GM12891 (cell line): ENCODE data around the gene CFL1.

ENCODE experiments used
- DNase-seq: peaks from one replicate; pipeline ENCODE4 v3.0.0; 2011; ENCODE audit warnings: low spot score; ENCODE audit not compliant: insufficient read length
- FAIRE-seq: peaks from 2 replicates; lab custom pipeline; 2011; peaks lifted over from hg19 to GRCh38; lab: Jason Lieb, UNC
- PAX5 ChIP-seq: IDR thresholded peaks from 2 replicates; pipeline ENCODE4 v1.6.1; 2011; ENCODE audit warnings: low read length, moderate library complexity, mild to moderate bottlenecking; ENCODE audit not compliant: insufficient read depth, severe bottlenecking
- POLR2A ChIP-seq: IDR thresholded peaks from 2 replicates; pipeline ENCODE4 v1.6.1; 2011; ENCODE audit warnings: low read depth, low read length, control low read depth
- POLR2AphosphoS5 ChIP-seq: IDR thresholded peaks from 2 replicates; pipeline ENCODE4 v1.6.1; 2011; ENCODE audit warnings: low read depth, low read length, control low read depth
- POU2F2 ChIP-seq: IDR thresholded peaks from 2 replicates; pipeline ENCODE4 v1.6.1; 2011; ENCODE audit warnings: low read depth, mild to moderate bottlenecking, control low read depth, low read length, moderate library complexity
- SPI1 ChIP-seq: IDR thresholded peaks from 2 replicates; pipeline ENCODE4 v1.6.1; 2011; ENCODE audit warnings: low read depth, low read length, control low read depth
- TAF1 ChIP-seq: IDR thresholded peaks from 2 replicates; pipeline ENCODE4 v1.6.1; 2011; ENCODE audit warnings: low read depth, low read length, control low read depth

The CFL1 gene

DNA sequence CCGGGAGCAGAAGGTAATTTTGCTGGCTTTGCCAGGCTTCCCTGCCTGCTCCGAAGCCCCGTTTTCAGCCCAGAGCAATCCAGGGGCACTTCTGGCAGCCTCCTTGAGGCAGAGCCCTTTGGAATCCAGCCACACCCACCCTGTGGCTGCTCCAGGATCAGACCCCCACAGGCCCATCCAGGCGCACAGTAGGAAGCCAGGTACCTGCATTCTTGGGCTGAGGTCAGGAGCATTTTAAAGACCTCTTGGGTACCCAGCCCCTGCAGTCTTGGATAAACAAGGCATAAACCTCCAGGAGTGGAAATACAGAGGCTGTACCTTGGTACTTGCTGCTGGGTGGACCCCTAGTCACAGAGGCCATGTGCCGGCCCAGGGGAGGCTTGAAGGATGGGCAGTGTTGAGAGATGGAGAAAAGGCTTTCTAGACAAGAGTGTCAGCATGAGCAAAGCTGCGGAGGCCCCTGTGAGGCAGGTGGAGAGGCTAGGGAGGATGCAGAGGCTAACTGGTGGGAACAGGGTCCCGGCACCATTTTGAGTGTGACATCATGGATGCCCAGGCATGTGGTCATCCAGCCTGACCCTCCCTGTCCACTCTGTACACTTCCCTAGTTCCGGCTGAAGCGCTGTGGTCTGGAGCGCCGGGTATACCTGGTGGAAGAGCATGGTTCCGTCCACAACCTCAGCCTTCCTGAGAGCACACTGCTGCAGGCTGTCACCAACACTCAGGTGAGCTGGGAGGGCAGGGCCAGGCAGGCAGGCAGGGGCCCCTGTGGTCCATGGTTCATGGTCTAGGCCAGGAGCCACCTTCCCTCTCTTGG is 6.1 kb upstream of the CFL1 start:
- no peak for FAIRE-seq
- TF ChIP-seq POLR2AphosphoS5 = no peak
- TF ChIP-seq POLR2A = no peak
- no peak for TF ChIP-seq PAX5
- no peak for DNase-seq

DNA sequence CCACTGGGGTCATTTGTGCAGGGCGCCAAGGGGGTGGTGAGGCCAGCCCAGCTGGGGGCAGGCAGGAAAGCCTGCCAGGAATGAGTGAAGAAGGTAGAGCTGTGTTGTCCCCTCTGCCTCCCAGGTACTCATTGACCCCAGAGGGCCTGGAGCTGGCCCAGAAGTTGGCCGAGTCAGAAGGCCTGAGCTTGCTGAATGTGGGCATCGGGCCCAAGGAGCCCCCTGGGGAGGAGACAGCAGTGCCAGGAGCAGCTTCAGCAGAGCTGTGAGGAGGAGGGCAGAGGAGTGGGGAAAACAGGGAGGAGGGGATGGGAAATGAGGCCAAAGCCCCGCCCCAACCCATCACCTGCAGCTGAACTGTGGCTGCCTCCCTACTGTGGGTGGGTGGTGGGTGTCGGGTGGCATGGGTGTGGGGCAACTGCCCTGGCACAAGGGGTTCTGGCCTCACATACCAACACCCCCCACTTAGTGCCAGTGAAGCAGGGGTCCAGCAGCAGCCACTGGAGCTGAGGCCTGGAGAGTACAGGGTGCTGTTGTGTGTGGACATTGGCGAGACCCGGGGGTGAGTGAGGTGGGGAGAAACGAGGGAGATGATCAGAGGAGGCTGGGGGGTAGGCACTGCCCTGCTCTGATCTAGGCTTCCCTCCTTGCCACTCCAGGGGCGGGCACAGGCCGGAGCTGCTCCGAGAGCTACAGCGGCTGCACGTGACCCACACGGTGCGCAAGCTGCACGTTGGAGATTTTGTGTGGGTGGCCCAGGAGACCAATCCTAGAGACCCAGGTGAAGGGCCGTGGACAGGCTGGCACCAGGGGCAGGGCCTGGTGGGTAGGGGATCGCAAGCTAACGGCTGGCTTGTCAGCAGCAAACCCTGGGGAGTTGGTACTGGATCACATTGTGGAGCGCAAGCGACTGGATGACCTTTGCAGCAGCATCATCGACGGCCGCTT is 5.2 kb upstream of the CFL1 start:
- TF ChIP-seq PAX5 = no peak
- TF ChIP-seq POU2F2 = no peak
- TF ChIP-seq POLR2A = no peak
- no peak for TF ChIP-seq POLR2AphosphoS5
- TF ChIP-seq SPI1 = no peak
- TF ChIP-seq TAF1 = no peak
- no peak for DNase-seq
- FAIRE-seq = no peak

DNA sequence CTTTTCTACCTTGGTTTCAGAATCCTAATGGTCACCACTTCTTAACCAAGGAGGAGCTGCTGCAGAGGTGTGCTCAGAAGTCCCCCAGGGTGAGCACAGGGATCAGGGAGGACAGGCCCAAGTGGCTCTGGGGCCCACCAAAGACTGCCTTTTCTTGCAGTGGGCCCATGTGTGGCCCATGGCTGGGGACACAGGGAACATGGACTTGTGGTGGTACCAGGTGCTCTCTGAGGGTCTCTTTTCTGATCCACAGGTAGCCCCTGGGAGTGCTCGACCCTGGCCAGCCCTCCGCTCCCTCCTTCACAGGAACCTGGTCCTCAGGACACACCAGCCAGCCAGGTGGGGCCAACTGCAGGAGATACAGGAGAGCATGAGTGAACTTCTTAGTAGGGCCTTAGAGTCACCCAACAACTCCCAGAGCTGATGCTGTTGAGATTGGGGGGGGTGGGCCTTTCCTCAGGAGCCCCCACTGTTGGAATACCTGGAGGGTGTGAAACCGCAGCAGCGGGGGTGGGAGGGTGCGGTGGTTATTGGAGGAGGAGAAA is 4.3 kb upstream of the CFL1 start:
- FAIRE-seq = no peak
- TF ChIP-seq POLR2A (no peak), POLR2AphosphoS5 (no peak), PAX5 (no peak), SPI1 (no peak), POU2F2 (no peak), TAF1 (no peak)
- no peak for DNase-seq

DNA sequence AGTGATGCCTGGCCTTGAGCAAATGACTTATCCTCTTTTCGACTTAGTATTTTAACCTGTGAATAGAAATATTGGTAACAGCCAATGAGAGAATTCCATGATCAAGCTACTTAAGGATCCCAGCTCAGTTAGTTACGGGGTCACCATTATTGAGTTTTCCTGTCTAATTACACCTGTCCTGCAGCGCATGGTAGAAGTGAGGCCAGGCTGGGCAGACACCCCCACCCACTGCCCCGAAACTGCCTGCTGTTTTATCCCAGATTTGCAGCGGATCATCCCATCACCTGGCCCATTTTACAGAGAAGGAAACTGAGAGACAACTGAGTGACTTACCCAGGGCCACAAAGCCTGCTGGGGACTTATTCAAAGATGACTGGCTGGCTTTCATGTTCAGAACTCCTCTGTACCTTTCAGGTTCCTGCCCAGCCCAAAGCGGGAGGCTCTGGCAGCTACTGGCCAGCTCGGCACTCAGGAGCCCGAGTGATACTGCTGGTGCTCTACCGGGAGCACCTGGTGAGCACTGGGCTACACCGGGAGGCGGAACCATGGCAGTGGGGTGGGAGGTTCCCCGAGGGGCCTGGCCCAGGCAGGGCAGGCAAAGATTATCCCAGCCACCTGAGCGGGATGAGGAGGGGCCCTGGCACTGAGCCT is 3.7 kb upstream of the CFL1 start:
- TF ChIP-seq POLR2A = no peak
- no peak for TF ChIP-seq PAX5
- no peak for TF ChIP-seq SPI1
- TF ChIP-seq POLR2AphosphoS5 = no peak
- no peak for TF ChIP-seq TAF1
- TF ChIP-seq POU2F2 = no peak
- FAIRE-seq = no peak
- DNase-seq = no peak

DNA sequence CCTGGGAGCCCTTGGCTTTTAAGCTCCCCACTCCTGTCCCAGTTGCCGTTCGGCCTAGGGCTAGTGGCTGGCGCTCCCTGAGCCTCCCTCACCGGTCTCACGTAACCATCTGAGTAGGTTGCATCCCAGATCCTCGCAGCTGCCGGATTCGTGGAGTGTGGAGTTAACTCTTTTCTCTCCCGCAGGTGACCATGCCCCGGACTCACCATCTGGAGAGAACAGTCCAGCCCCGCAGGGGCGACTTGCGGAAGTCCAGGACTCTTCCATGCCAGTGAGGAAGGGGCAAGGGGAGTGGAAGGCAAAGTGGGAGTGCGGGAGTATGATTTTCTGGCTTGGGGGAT is 3.2 kb upstream of the CFL1 start:
- FAIRE-seq (no peak), DNase-seq (no peak)
- no peak for TF ChIP-seq SPI1
- TF ChIP-seq PAX5 = no peak
- no peak for TF ChIP-seq POU2F2
- TF ChIP-seq TAF1 = no peak
- TF ChIP-seq POLR2A = no peak
- TF ChIP-seq POLR2AphosphoS5 = no peak

DNA sequence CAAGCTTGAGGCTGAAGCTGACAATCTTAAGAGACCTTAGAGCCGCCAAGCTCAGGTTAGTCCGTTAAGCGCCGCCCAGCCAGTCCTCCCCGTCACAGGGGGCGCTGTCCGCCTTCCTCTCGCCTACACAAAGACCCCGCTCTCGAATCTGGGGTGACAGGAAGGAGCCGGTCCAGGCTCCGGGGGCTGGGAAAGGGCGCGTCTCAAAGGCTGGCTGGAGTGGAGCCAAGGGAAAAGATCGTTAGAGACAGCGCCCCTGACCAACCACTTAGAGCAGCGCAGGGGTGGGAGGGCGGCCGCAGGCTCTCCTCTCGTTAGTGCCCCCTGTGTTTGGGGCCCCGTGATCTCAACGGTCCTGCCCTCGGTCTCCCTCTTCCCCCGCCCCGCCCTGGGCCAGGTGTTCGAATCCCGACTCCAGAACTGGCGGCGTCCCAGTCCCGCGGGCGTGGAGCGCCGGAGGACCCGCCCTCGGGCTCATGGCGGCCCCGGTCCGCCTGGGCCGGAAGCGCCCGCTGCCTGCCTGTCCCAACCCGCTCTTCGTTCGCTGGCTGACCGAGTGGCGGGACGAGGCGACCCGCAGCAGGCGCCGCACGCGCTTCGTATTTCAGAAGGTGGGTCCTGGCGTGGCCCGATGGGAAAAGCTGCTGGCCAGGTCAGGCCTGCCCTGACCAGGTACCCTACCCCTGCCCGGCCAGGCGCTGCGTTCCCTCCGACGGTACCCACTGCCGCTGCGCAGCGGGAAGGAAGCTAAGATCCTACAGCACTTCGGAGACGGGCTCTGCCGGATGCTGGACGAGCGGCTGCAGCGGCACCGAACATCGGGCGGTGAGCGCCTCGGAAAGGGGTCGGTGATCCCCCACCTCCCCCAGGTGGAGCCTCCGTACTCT is 2.5 kb upstream of the CFL1 start, which contains the start of gene MUS81:
Gene MUS81, plus strand, starts transcription at position 156 of the 887 bp plus-strand sequence. Its CDS starts 321 bp downstream, at position 477.
- FAIRE-seq = peak; percentile 69
- peak; percentile 94 for DNase-seq
- TF ChIP-seq POLR2A (no peak), SPI1 (no peak), POLR2AphosphoS5 (no peak), TAF1 (peak; percentile 90), POU2F2 (peak; percentile 54; the same call in 1 of the 2 replicates)

DNA sequence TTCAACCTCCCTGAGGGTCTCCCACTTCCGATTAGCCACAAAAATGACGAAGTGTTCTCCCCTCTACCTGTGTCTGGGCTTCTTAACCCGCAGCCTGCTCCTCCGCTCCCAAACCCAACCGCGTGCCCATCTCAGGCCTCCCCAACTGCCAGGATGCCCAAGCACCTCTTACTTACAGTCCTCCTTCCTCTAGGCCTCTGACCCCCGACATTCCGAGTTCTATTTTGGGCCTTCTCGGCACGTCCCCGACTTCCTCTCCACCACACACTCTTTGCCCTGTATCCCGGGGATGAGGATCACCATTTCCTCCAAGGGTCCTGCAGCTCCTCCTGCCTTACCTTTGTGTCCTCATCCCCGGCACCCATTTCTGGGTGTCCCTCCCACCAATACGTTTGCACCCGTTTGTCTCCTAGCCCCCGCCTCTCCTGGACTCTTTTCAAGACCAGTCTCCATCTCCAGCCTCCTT is 1.9 kb upstream of the CFL1 start:
- no peak for TF ChIP-seq SPI1
- TF ChIP-seq POLR2AphosphoS5 = peak; percentile 39
- DNase-seq = no peak
- no peak for FAIRE-seq

DNA sequence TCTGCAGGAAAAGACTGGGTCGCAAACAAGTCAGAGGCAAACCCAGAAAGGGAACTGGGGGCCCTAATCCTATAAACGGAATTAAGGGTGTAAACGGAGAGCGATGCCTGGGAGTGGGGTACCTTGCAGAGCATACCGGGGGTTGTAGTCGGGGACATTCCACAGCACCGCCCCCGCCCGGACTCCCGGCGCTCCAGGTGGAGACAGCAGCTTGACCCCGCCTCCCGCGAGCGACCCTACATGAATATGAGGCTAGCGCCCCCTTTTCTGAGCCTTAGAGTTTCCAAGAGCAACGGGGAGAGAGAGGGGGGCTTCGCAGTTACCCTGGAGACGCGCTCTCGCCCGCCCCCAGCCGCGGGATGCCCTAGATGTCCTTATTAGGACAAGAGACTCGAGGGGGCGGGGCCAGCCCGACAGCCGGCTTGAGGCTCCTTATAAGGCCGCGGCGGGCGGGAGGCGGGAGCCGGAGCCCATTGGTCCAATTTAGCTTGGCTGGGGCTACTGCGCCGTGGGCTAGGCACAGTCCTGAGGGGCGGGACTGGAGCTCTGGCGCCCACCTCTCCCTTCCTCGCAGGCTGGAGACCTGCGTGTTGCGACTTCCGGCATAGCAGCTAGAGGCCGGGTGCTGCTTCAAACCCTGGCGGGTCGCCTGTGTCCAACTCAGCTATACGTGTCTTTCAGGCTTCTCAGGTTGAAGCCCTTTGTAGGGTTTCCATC is 1.3 kb upstream of the CFL1 start:
- TF ChIP-seq PAX5 (no peak), SPI1 (peak; percentile 41; the same call in 1 of the 2 replicates), POU2F2 (peak; percentile 74; the same call in 1 of the 2 replicates), POLR2A (peak; percentile 98), POLR2AphosphoS5 (peak; percentile 98), TAF1 (peak; percentile 97)
- peak; percentile 92 for FAIRE-seq
- peak; percentile 92 for DNase-seq
